Pons (tissue), 1 donor: Measurements from ENCODE around the gene ETFBKMT.
"Not testable (repeated sequence)": the region's sequence is repeated elsewhere in the genome, so short reads cannot be mapped to it uniquely, and the experiment has no call there.

ENCODE experiments used
- DNase-seq: peaks from one replicate; pipeline ENCODE4 v3.0.0-alpha.2; 2016; ENCODE audit warnings: low spot score

Gene ETFBKMT

GRCh38 chr12:31718542-31719198, 59.2 kb downstream of the ETFBKMT start:
- not testable (repeated sequence) for DNase-seq

DNA sequence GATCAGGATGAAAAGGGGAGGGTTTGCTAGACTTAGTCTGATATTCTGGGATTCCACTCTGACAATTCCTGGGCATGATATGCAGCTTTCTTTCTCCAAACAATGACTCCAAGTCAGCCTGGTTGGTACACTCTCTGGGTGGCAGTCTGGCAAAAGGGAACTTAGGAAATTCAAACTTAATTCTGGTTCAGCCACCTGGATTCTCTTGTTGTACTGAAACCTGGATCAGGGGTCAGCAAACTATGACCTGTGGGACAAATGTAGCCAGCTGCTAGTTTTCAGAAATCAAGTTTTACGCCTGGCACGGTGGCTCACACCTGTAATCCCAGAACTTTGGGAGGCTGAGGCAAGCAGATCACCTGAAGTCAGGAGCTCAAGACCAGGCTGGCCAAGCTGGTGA, 63.1 kb downstream of the ETFBKMT start:
- no peak for DNase-seq
